Gastrocnemius medialis (tissue), 4 donors: ENCODE measurements around the gene MYO1D.

Experiments used
- CTCF ChIP-seq, 5 experiments: fragments of 450-650 bp in 3 of 5; fragments of 200-600 bp in 2 of 5; sonication (generic) in 2 of 5; IDR thresholded peaks in 4 of 5; conservative IDR thresholded peaks in 1 of 5; 1 replicate in 4 of 5; 2 replicates in 1 of 5; pipeline ENCODE4 v1.5.1; 2016 to 2019; ENCODE audit warnings: antibody characterized with exemption in 5 of 5, mild to moderate bottlenecking in 3 of 5, moderate library complexity in 3 of 5
- POLR2A ChIP-seq, 2 donors: fragments of 450-650 bp; IDR thresholded peaks; one replicate each; pipeline ENCODE4 v1.6.1; 2017; ENCODE audit warnings: antibody characterized with exemption in 2 of 2, mild to moderate bottlenecking in 2 of 2, moderate library complexity in 2 of 2

GRCh38 chr17:32815460-32815859, 61.5 kb downstream of the MYO1D start:
- no peak for TF ChIP-seq CTCF (IDR thresholded peaks at IDR 0.05 in 4 of 5, conservative IDR thresholded peaks at IDR 0.05 in 1 of 5)
- TF ChIP-seq POLR2A (IDR thresholded peaks at IDR 0.05) = no peak
